Measurements from ENCODE around the gene DMRT2. TPM values are rescaled to one million over a fixed set of nuclear protein-coding genes. Genes with fewer than 3 reads are reported as not detected.

DMRT2 gene
- total and polyA plus RNA-seq, 7 experiments from 2014 or later: 0.44 TPM; not detected in 6

- Mint-ChIP-seq H3K4me1 (no peaks in the 10 kb centered on the region), H3K4me3 (no peak overlapping the region), H3K36me3 (no peaks in the 10 kb centered on the region), H3K27me3 (peaks cover 41 to 73% (median 56%) of the 10 kb centered on the region in 5 donors), H3K9me3 (peaks cover 0 to 10% (median 0%) of the 10 kb centered on the region in 11 donors), H3K27ac (no peak overlapping the region)
- Histone ChIP-seq H3K4me1 (ENCODE audit: control insufficient read depth in 2 of 2, insufficient read depth in 2 of 2, low read length in 2 of 2) (no peaks in the 10 kb centered on the region), H3K27me3 (ENCODE audit: control insufficient read depth in 2 of 2, insufficient read depth in 2 of 2, low read length in 2 of 2) (peaks cover 6% of the 10 kb centered on the region in 2 donors), H3K27ac (ENCODE audit: low read depth, low read length) (no peak overlapping the region), H3K4me3 (ENCODE audit: low read length) (no peak overlapping the region), H3K36me3 (ENCODE audit: control insufficient read depth in 2 of 3, insufficient read depth in 3 of 3, low read length in 3 of 3) (no peaks in the 10 kb centered on the region), H3K9me3 (ENCODE audit: control insufficient read depth in 2 of 3, low read length in 3 of 3) (no peaks in the 10 kb centered on the region)
- intact Hi-C loops (cut with micrococcal nuclease): no loop called here
- DNase-seq: no peak
- CTCF ChIA-PET: no interaction called here
- POLR2A ChIA-PET: no interaction called here
- no peak for ATAC-seq
Observed at GRCh38 chr9:1057910-1058309, 7.8 kb downstream of the DMRT2 start.

GRCh38 chr9:1058826-1059487 is 8.8 kb downstream of the DMRT2 start:
- Histone ChIP-seq H3K9me3 (ENCODE audit: control insufficient read depth in 2 of 3, low read length in 3 of 3) (no peaks in the 10 kb centered on the region), H3K36me3 (ENCODE audit: control insufficient read depth in 2 of 3, insufficient read depth in 3 of 3, low read length in 3 of 3) (no peaks in the 10 kb centered on the region), H3K27ac (ENCODE audit: low read depth, low read length) (no peak overlapping the region), H3K27me3 (ENCODE audit: control insufficient read depth in 2 of 2, insufficient read depth in 2 of 2, low read length in 2 of 2) (peaks cover 0 to 3% of the 10 kb centered on the region in 2 donors), H3K4me1 (ENCODE audit: control insufficient read depth in 2 of 2, insufficient read depth in 2 of 2, low read length in 2 of 2) (no peaks in the 10 kb centered on the region), H3K4me3 (ENCODE audit: low read length) (no peak overlapping the region)
- Mint-ChIP-seq H3K27me3 (peaks cover 34 to 65% (median 49%) of the 10 kb centered on the region in 5 donors), H3K4me3 (no peak overlapping the region), H3K27ac (no peak overlapping the region), H3K9me3 (peaks cover 0 to 10% (median 0%) of the 10 kb centered on the region in 11 donors), H3K36me3 (no peaks in the 10 kb centered on the region), H3K4me1 (no peaks in the 10 kb centered on the region)
- DNase-seq (no peak), ATAC-seq (no peak)
- intact Hi-C loops (cut with micrococcal nuclease): no loop called here
- POLR2A ChIA-PET: no interaction called here
- CTCF ChIA-PET: no interaction called here

GRCh38 chr9:1065130-1065529 is 15.0 kb downstream of the DMRT2 start:
- no peak overlapping the region for H3K4me3 Mint-ChIP-seq
- POLR2A ChIA-PET: no interaction called here
- no peak overlapping the region for H3K4me3 ChIP-seq (ENCODE audit: low read length)

GRCh38 chr9:1070692-1071091 is 20.5 kb downstream of the DMRT2 start:
- CTCF ChIA-PET: no interaction called here
- H3K4me1 Mint-ChIP-seq: no peaks in the 10 kb centered on the region
- H3K4me3 ChIP-seq (ENCODE audit: low read length): no peak overlapping the region
- no peaks in the 10 kb centered on the region for H3K27me3 ChIP-seq (ENCODE audit: control insufficient read depth in 2 of 2, insufficient read depth in 2 of 2, low read length in 2 of 2)
- no peaks in the 10 kb centered on the region for H3K9me3 ChIP-seq (ENCODE audit: control insufficient read depth in 2 of 3, low read length in 3 of 3)
- H3K27me3 Mint-ChIP-seq: peaks cover 8 to 33% (median 19%) of the 10 kb centered on the region in 5 donors
- no peaks in the 10 kb centered on the region for H3K36me3 Mint-ChIP-seq
- intact Hi-C loops (cut with micrococcal nuclease): no loop called here
- H3K9me3 Mint-ChIP-seq: peaks cover 0 to 20% (median 4%) of the 10 kb centered on the region in 11 donors
- H3K27ac Mint-ChIP-seq: no peak overlapping the region
- no peaks in the 10 kb centered on the region for H3K4me1 ChIP-seq (ENCODE audit: control insufficient read depth in 2 of 2, insufficient read depth in 2 of 2, low read length in 2 of 2)
- H3K27ac ChIP-seq (ENCODE audit: low read depth, low read length): no peak overlapping the region
- H3K36me3 ChIP-seq (ENCODE audit: control insufficient read depth in 2 of 3, insufficient read depth in 3 of 3, low read length in 3 of 3): no peaks in the 10 kb centered on the region
- ATAC-seq (no peak), DNase-seq (no peak)
- no peak overlapping the region for H3K4me3 Mint-ChIP-seq
- POLR2A ChIA-PET: no interaction called here

More at GRCh38 chr9:1065130-1065529, 15.0 kb downstream of the DMRT2 start:
- Mint-ChIP-seq H3K27me3 (peaks cover 15 to 30% (median 21%) of the 10 kb centered on the region in 5 donors), H3K27ac (no peak overlapping the region), H3K36me3 (no peaks in the 10 kb centered on the region), H3K9me3 (peaks cover 0 to 20% (median 4%) of the 10 kb centered on the region in 11 donors), H3K4me1 (no peaks in the 10 kb centered on the region)
- intact Hi-C loops (cut with micrococcal nuclease): no loop called here
- Histone ChIP-seq H3K36me3 (ENCODE audit: control insufficient read depth in 2 of 3, insufficient read depth in 3 of 3, low read length in 3 of 3) (no peaks in the 10 kb centered on the region), H3K4me1 (ENCODE audit: control insufficient read depth in 2 of 2, insufficient read depth in 2 of 2, low read length in 2 of 2) (no peaks in the 10 kb centered on the region), H3K9me3 (ENCODE audit: control insufficient read depth in 2 of 3, low read length in 3 of 3) (no peaks in the 10 kb centered on the region), H3K27me3 (ENCODE audit: control insufficient read depth in 2 of 2, insufficient read depth in 2 of 2, low read length in 2 of 2) (no peaks in the 10 kb centered on the region), H3K27ac (ENCODE audit: low read depth, low read length) (no peak overlapping the region)
- ATAC-seq: no peak
- DNase-seq: no peak
- CTCF ChIA-PET: no interaction called here

- H3K4me1 ChIP-seq (ENCODE audit: control insufficient read depth in 2 of 2, insufficient read depth in 2 of 2, low read length in 2 of 2): no peaks in the 10 kb centered on the region
- intact Hi-C loops (cut with micrococcal nuclease): no loop called here
- no peak for DNase-seq
- POLR2A ChIA-PET: no interaction called here
- H3K4me3 ChIP-seq (ENCODE audit: low read length): no peak overlapping the region
- H3K27me3 Mint-ChIP-seq: peaks cover 7 to 40% (median 25%) of the 10 kb centered on the region in 5 donors
- H3K4me1 Mint-ChIP-seq: no peaks in the 10 kb centered on the region
- H3K4me3 Mint-ChIP-seq: no peak overlapping the region
- no peaks in the 10 kb centered on the region for H3K9me3 ChIP-seq (ENCODE audit: control insufficient read depth in 2 of 3, low read length in 3 of 3)
- no peak overlapping the region for H3K27ac Mint-ChIP-seq
- H3K36me3 ChIP-seq (ENCODE audit: control insufficient read depth in 2 of 3, insufficient read depth in 3 of 3, low read length in 3 of 3): no peaks in the 10 kb centered on the region
- no peak for ATAC-seq
- H3K27me3 ChIP-seq (ENCODE audit: control insufficient read depth in 2 of 2, insufficient read depth in 2 of 2, low read length in 2 of 2): no peaks in the 10 kb centered on the region
- H3K36me3 Mint-ChIP-seq: no peaks in the 10 kb centered on the region
- no peak overlapping the region for H3K27ac ChIP-seq (ENCODE audit: low read depth, low read length)
- CTCF ChIA-PET: no interaction called here
- H3K9me3 Mint-ChIP-seq: peaks cover 0 to 19% (median 4%) of the 10 kb centered on the region in 11 donors
Observed at GRCh38 chr9:1071730-1072129, 21.6 kb downstream of the DMRT2 start.

- H3K27me3 Mint-ChIP-seq: peaks cover 9 to 37% (median 33%) of the 10 kb centered on the region in 5 donors
- Histone ChIP-seq H3K27me3 (ENCODE audit: control insufficient read depth in 2 of 2, insufficient read depth in 2 of 2, low read length in 2 of 2) (no peaks in the 10 kb centered on the region), H3K9me3 (ENCODE audit: control insufficient read depth in 2 of 3, low read length in 3 of 3) (no peaks in the 10 kb centered on the region), H3K4me1 (ENCODE audit: control insufficient read depth in 2 of 2, insufficient read depth in 2 of 2, low read length in 2 of 2) (no peaks in the 10 kb centered on the region), H3K27ac (ENCODE audit: low read depth, low read length) (no peak overlapping the region), H3K4me3 (ENCODE audit: low read length) (no peak overlapping the region), H3K36me3 (ENCODE audit: control insufficient read depth in 2 of 3, insufficient read depth in 3 of 3, low read length in 3 of 3) (no peaks in the 10 kb centered on the region)
- H3K4me1 Mint-ChIP-seq: no peaks in the 10 kb centered on the region
- H3K27ac Mint-ChIP-seq: no peak overlapping the region
- intact Hi-C loops (cut with micrococcal nuclease): no loop called here
- CTCF ChIA-PET: no interaction called here
- H3K4me3 Mint-ChIP-seq: no peak overlapping the region
- H3K36me3 Mint-ChIP-seq: no peaks in the 10 kb centered on the region
- POLR2A ChIA-PET: no interaction called here
- H3K9me3 Mint-ChIP-seq: peaks cover 0 to 5% (median 0%) of the 10 kb centered on the region in 11 donors
- DNase-seq (no peak), ATAC-seq (no peak)
Observed at GRCh38 chr9:1073497-1073896, 23.3 kb downstream of the DMRT2 start.

GRCh38 chr9:1077616-1078015 is 27.5 kb downstream of the DMRT2 start:
- H3K27me3 ChIP-seq (ENCODE audit: control insufficient read depth in 2 of 2, insufficient read depth in 2 of 2, low read length in 2 of 2): no peaks in the 10 kb centered on the region
- intact Hi-C loops (cut with micrococcal nuclease): no loop called here
- H3K9me3 ChIP-seq (ENCODE audit: control insufficient read depth in 2 of 3, low read length in 3 of 3): no peaks in the 10 kb centered on the region
- H3K9me3 Mint-ChIP-seq: peaks cover 0 to 5% (median 0%) of the 10 kb centered on the region in 11 donors
- H3K36me3 ChIP-seq (ENCODE audit: control insufficient read depth in 2 of 3, insufficient read depth in 3 of 3, low read length in 3 of 3): no peaks in the 10 kb centered on the region
- no peak overlapping the region for H3K4me3 ChIP-seq (ENCODE audit: low read length)
- no peak overlapping the region for H3K4me3 Mint-ChIP-seq
- CTCF ChIA-PET: no interaction called here
- no peak overlapping the region for H3K27ac ChIP-seq (ENCODE audit: low read depth, low read length)
- DNase-seq (no peak), ATAC-seq (no peak)
- no peaks in the 10 kb centered on the region for H3K4me1 Mint-ChIP-seq
- no peak overlapping the region for H3K27ac Mint-ChIP-seq
- peaks cover 0 to 3% (median 0%) of the 10 kb centered on the region in 5 donors for H3K36me3 Mint-ChIP-seq
- H3K27me3 Mint-ChIP-seq: peaks cover 2 to 45% (median 34%) of the 10 kb centered on the region in 5 donors
- no peaks in the 10 kb centered on the region for H3K4me1 ChIP-seq (ENCODE audit: control insufficient read depth in 2 of 2, insufficient read depth in 2 of 2, low read length in 2 of 2)
- POLR2A ChIA-PET: no interaction called here
